Psoas muscle (tissue), 8 donors: ENCODE measurements around the gene DPH7. TPM values are rescaled to one million over a fixed set of nuclear protein-coding genes. Genes with fewer than 3 reads are reported as not detected.
"Not testable (repeated sequence)": the region's sequence is repeated elsewhere in the genome, so short reads cannot be mapped to it uniquely, and the experiment has no call there.

ENCODE experiments used
- ATAC-seq, 4 donors: fragments of 200-7000 bp; cut with Tn5 transposase; one replicate each; pipeline ENCODE4 v1.9.1; 2020; ENCODE audit warnings: moderate library complexity in 3 of 4, mild to moderate bottlenecking in 2 of 4
- DNase-seq, 2 donors: peaks; one replicate each; pipeline ENCODE4 v3.0.0-alpha.2; 2020
- H3K27ac ChIP-seq: fragments of 200-600 bp; one replicate; pipeline ENCODE4 v1.8.0; 2022
- H3K27me3 ChIP-seq, 3 donors: fragments of 200-600 bp in 1 of 3; one replicate each; pipeline versions ENCODE4 v1.6.1 to v1.8.0; 2013 to 2022; ENCODE audit warnings: low read length in 2 of 3, mild to moderate bottlenecking in 2 of 3, moderate library complexity in 1 of 3; ENCODE audit not compliant: insufficient read depth in 3 of 3
- H3K36me3 ChIP-seq, 2 donors: fragments of 200-600 bp in 1 of 2; one replicate each; pipeline versions ENCODE4 v1.6.1 to v1.8.0; 2013 to 2022; ENCODE audit warnings: low read depth in 1 of 2, mild to moderate bottlenecking in 1 of 2, moderate library complexity in 1 of 2; ENCODE audit not compliant: insufficient read depth in 1 of 2
- H3K4me1 ChIP-seq: fragments of 200-600 bp; one replicate; pipeline ENCODE4 v1.8.0; 2022
- H3K4me3 ChIP-seq: fragments of 200-600 bp; one replicate; pipeline ENCODE4 v1.8.0; 2022; ENCODE audit warnings: mild to moderate bottlenecking
- H3K9me3 ChIP-seq: fragments of 200-600 bp; one replicate; pipeline ENCODE4 v1.8.0; 2022
- WGBS, 3 donors: extraction: QIAGEN DNeasy Blood & Tissue Kit; methylation state at CpG; one replicate each; pipeline versions ENCODE4 v1.1.6 to v1.1.7; 2013; 5-methylcytosine and 5-hydroxymethylcytosine counted together
- intact Hi-C, 2 donors: fragments of 100-400 bp; cut with DNase I; formaldehyde crosslinking; loops; one replicate each; pipeline versions ENCODE4 v1.11.0 to v1.14.2; 2022
- polyA plus RNA-seq, 3 donors: library from polyadenylated mRNA; stranded (reverse); fragments of 200-250 nt; gene quantifications; one replicate each; pipeline ENCODE4 v1.2.3, GENCODE V29; 2013
- total RNA-seq, 4 donors: library from RNA; stranded (reverse); fragmentation: NEBNext Ultra II Directional in 2 of 4; extraction: Animal tissue kit (Norgen Biotek cat#: 25700) in 2 of 4; gene quantifications; one replicate each; pipeline versions ENCODE4 v1.2.1 to v1.2.4, GENCODE V29; 2021 to 2023
- TF ChIP-seq, protein P1 (sequence below): fragments of 200-600 bp; IDR thresholded peaks from one replicate; pipeline ENCODE4 v1.8.0; 2022; ENCODE audit warnings: antibody characterized with exemption
- donor health status: healthy with polysubstance abuse.
- donor health status: DM: no; HTN: no; CAD: no; lungs with moderate emphysema.
- donor health status: Bipolar disorder and iron deficiency.
- donor health status: healthy.
- donor health status: DM: yes; HTN: yes; CAD: no.
- donor health status: DM: no; HTN: no; CAD: no.
- donor health status: DM: no; HTN: no; CAD: no.
- donor health status: DM: yes; HTN: yes; CAD: no.

Gene DPH7
- total and polyA plus RNA-seq, 7 donors = 9.1 to 17.8 (median 14.1) TPM

DNA sequence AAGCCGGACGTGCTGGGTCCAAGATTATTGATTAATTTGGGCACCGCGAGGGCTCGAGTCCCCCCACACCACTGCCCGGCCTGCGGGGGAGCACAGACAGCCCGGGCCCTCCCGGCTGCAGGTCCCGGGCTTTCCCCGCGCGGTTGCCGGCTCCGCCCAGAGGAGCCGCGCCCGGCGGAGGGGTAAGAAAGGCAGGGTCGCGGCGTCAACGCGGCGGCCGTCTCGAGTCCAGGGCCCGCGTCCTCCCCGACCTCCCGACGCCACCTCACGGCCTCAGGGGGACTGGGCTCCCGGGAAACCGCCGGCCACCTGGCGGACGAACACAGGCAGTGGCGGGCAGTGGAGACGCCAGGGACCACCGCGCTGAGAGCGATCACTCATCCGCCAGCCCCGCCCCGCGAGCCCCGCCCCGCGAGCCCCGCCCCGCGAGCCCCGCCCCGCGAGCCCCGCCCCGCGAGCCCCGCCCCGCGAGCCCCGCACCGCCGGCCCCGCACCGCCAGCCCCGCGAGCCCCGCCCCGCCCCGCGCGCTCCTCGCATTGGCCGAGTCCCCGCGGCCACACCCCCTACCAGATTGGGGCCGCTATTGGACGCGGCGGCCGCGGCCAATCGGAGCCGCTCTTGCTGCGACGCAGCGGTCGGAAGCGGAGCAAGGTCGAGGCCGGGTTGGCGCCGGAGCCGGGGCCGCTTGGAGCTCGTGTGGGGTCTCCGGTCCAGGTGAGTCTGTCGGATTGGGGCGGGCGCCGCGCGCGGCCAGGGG is 27.3 kb downstream of the DPH7 start, which contains the start of gene MRPL41:
Gene MRPL41, plus strand, starts transcription at position 616 of the 758 bp plus-strand sequence. CDS start 203 bp downstream, outside the sequence.
- ATAC-seq (peak; percentile 73 to 80 (median 78)), DNase-seq (peak; percentile 89 to 93)
- intact Hi-C loops = no loop called here
- Histone ChIP-seq H3K9me3 (no peaks in the 10 kb centered on the region), H3K4me1 (peaks cover 32% of the 10 kb centered on the region), H3K36me3 (peaks cover 0 to 42% of the 10 kb centered on the region in 2 donors), H3K27me3 (no peaks in the 10 kb centered on the region), H3K27ac (peak within 1 kb of the TSS; percentile 88), H3K4me3 (peak within 1 kb of the TSS; percentile 93)
- TF ChIP-seq, protein P1, sequence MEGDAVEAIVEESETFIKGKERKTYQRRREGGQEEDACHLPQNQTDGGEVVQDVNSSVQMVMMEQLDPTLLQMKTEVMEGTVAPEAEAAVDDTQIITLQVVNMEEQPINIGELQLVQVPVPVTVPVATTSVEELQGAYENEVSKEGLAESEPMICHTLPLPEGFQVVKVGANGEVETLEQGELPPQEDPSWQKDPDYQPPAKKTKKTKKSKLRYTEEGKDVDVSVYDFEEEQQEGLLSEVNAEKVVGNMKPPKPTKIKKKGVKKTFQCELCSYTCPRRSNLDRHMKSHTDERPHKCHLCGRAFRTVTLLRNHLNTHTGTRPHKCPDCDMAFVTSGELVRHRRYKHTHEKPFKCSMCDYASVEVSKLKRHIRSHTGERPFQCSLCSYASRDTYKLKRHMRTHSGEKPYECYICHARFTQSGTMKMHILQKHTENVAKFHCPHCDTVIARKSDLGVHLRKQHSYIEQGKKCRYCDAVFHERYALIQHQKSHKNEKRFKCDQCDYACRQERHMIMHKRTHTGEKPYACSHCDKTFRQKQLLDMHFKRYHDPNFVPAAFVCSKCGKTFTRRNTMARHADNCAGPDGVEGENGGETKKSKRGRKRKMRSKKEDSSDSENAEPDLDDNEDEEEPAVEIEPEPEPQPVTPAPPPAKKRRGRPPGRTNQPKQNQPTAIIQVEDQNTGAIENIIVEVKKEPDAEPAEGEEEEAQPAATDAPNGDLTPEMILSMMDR = peak; percentile 56
- WGBS, 3 donors = 0 to 2% (median 0%) methylated on average over 32 to 106 of the region's 106 CpGs

- H3K27ac ChIP-seq = peak overlapping the region; percentile 87
- H3K27me3 ChIP-seq, DNase-seq, intact Hi-C loops, H3K9me3 ChIP-seq: not testable (repeated sequence)
- H3K36me3 ChIP-seq = peaks cover 0 to 38% of the 10 kb centered on the region in 2 donors
- peaks cover 32% of the 10 kb centered on the region for H3K4me1 ChIP-seq
- WGBS, 3 donors = 0 to 3% (median 1%) methylated on average over 1 to 14 of the region's 17 CpGs
- peak in 1 of 4 donors; percentile 3 for ATAC-seq
- H3K4me3 ChIP-seq = peak overlapping the region; percentile 93
Observed at GRCh38 chr9:137550958-137551263, 27.8 kb downstream of the DPH7 start.

GRCh38 chr9:137550231-137550621 is 28.5 kb downstream of the DPH7 start, which contains the start of gene PNPLA7:
PNPLA7 (minus strand) TSS chr9:137550402; CDS start chr9:137550197, 205 bp downstream.
- DNase-seq = peak; percentile 89 to 94
- H3K27ac ChIP-seq = peak within 1 kb of the TSS; percentile 95
- WGBS, 3 donors = 1 to 2% (median 2%) methylated on average over 13 of the region's 13 CpGs
- H3K36me3 ChIP-seq = peaks cover 0 to 32% of the 10 kb centered on the region in 2 donors
- intact Hi-C loops = no loop called here
- TF ChIP-seq, protein P1 = no peak
- no peaks in the 10 kb centered on the region for H3K27me3 ChIP-seq
- peak; percentile 78 to 87 (median 82) for ATAC-seq
- H3K4me1 ChIP-seq = peaks cover 32% of the 10 kb centered on the region
- H3K9me3 ChIP-seq = no peaks in the 10 kb centered on the region
- H3K4me3 ChIP-seq = peak within 1 kb of the TSS; percentile 93

- 37 to 74% (median 51%) methylated on average over 22 to 23 of the region's 23 CpGs for WGBS, 3 donors
- TF ChIP-seq, protein P1 = no peak
- peak overlapping the region; percentile 95 for H3K27ac ChIP-seq
- peak in 1 of 2 donors; percentile 59 for DNase-seq
- H3K27me3 ChIP-seq = no peaks in the 10 kb centered on the region
- peak in 2 of 4 donors; percentile 13 to 19 for ATAC-seq
- H3K4me1 ChIP-seq = peaks cover 30% of the 10 kb centered on the region
- intact Hi-C loops = no loop called here
- peak overlapping the region; percentile 66 for H3K4me3 ChIP-seq
- no peaks in the 10 kb centered on the region for H3K9me3 ChIP-seq
- peaks cover 0 to 32% of the 10 kb centered on the region in 2 donors for H3K36me3 ChIP-seq
Observed at GRCh38 chr9:137547687-137548543, 30.8 kb downstream of the DPH7 start.

- intact Hi-C loops = no loop called here
- no peak overlapping the region for H3K27ac ChIP-seq
Observed at GRCh38 chr9:137545123-137545522, 33.6 kb downstream of the DPH7 start.

More at GRCh38 chr9:137545123-137545522, 33.6 kb downstream of the DPH7 start:
- Histone ChIP-seq H3K4me1 (peaks cover 22% of the 10 kb centered on the region), H3K36me3 (peaks cover 0 to 57% of the 10 kb centered on the region in 2 donors), H3K4me3 (no peak overlapping the region), H3K9me3 (no peaks in the 10 kb centered on the region), H3K27me3 (no peaks in the 10 kb centered on the region)
- TF ChIP-seq, protein P1 = no peak
- ATAC-seq = peak in 1 of 4 donors; percentile 6
- DNase-seq = peak; percentile 59 to 70
- 55 to 77% (median 64%) methylated on average over 10 of the region's 10 CpGs for WGBS, 3 donors
